AG20443 (cell line): ENCODE results near the gene HELZ.
"Not testable (repeated sequence)": the region's sequence is repeated elsewhere in the genome, so short reads cannot be mapped to it uniquely, and the experiment has no call there.

Source experiments
- DNase-seq: peaks from one replicate; pipeline ENCODE4 v3.0.0; 2012; ENCODE audit warnings: low spot score, mixed read lengths

Gene HELZ

GRCh38 chr17:67270416-67270815 lies 25.4 kb upstream of the HELZ start:
- no peak for DNase-seq

GRCh38 chr17:67266496-67266895 lies 21.5 kb upstream of the HELZ start:
- no peak for DNase-seq

GRCh38 chr17:67265436-67266019 lies 20.5 kb upstream of the HELZ start:
- DNase-seq: no peak

- no peak for DNase-seq
Measured at GRCh38 chr17:67262435-67263117, 17.6 kb upstream of the HELZ start.

GRCh38 chr17:67260170-67260987 lies 15.4 kb upstream of the HELZ start:
- peak; percentile 58 for DNase-seq

GRCh38 chr17:67258821-67259468 lies 13.9 kb upstream of the HELZ start:
- no peak for DNase-seq

GRCh38 chr17:67256075-67256732 lies 11.2 kb upstream of the HELZ start:
- DNase-seq: no peak

- DNase-seq: no peak
Measured at GRCh38 chr17:67253384-67253783, 8.4 kb upstream of the HELZ start.

- not testable (repeated sequence) for DNase-seq
Measured at GRCh38 chr17:67251586-67251985, 6.6 kb upstream of the HELZ start.

GRCh38 chr17:67248291-67248690 lies 3.3 kb upstream of the HELZ start:
- DNase-seq: no peak

- no peak for DNase-seq
Measured at GRCh38 chr17:67247416-67247900, 2.5 kb upstream of the HELZ start.

- DNase-seq: no peak
Measured at GRCh38 chr17:67246653-67247415, 1.8 kb upstream of the HELZ start.

- DNase-seq: no peak
Measured at GRCh38 chr17:67246403-67246652, 1.3 kb upstream of the HELZ start.

GRCh38 chr17:67245694-67246402 lies 852 bp upstream of the HELZ start:
- peak; percentile 33 for DNase-seq

GRCh38 chr17:67244431-67245072 lies 444 bp downstream of the HELZ start:
- DNase-seq: no peak

- no peak for DNase-seq
Measured at GRCh38 chr17:67243284-67243683, 1.7 kb downstream of the HELZ start.

- no peak for DNase-seq
Measured at GRCh38 chr17:67241719-67242341, 3.2 kb downstream of the HELZ start.

GRCh38 chr17:67239597-67239996 lies 5.4 kb downstream of the HELZ start:
- DNase-seq: peak; percentile 36

- no peak for DNase-seq
Measured at GRCh38 chr17:67238991-67239390, 6.0 kb downstream of the HELZ start.

GRCh38 chr17:67232441-67232840 lies 12.6 kb downstream of the HELZ start:
- DNase-seq: no peak
